Activated naive CD4-positive, alpha-beta T cell treated with anti-CD3 and anti-CD28 coated beads, Interleukin-2, amount 50 U/mL, for 24 hours (primary cell): ENCODE measurements around the gene CAP1.
"Not testable (repeated sequence)": the region's sequence is repeated elsewhere in the genome, so short reads cannot be mapped to it uniquely, and the experiment has no call there.

Experiments
- H3K27ac Mint-ChIP-seq: one replicate; pipeline ENCODE4 v1.8.0; 2021; ENCODE audit warnings: mild to moderate bottlenecking, mixed read lengths
- H3K27me3 Mint-ChIP-seq: one replicate; pipeline ENCODE4 v1.8.0; 2021; ENCODE audit warnings: mixed read lengths
- H3K36me3 Mint-ChIP-seq: one replicate; pipeline ENCODE4 v1.8.0; 2021; ENCODE audit warnings: mixed read lengths
- H3K4me1 Mint-ChIP-seq: one replicate; pipeline ENCODE4 v1.8.0; 2021; ENCODE audit warnings: mixed read lengths
- H3K4me3 Mint-ChIP-seq: one replicate; pipeline ENCODE4 v1.8.0; 2021; ENCODE audit warnings: mild to moderate bottlenecking, mixed read lengths
- H3K9me3 Mint-ChIP-seq: one replicate; pipeline ENCODE4 v1.8.0; 2021; ENCODE audit warnings: mixed read lengths

Gene CAP1

GRCh38 chr1:40064797-40065499 lies 24.4 kb downstream of the CAP1 start:
- H3K27ac Mint-ChIP-seq = peak overlapping the region; percentile 96
- peaks cover 80% of the 10 kb centered on the region for H3K4me1 Mint-ChIP-seq
- H3K36me3 Mint-ChIP-seq = peaks cover 46% of the 10 kb centered on the region
- no peaks in the 10 kb centered on the region for H3K9me3 Mint-ChIP-seq
- no peaks in the 10 kb centered on the region for H3K27me3 Mint-ChIP-seq
- H3K4me3 Mint-ChIP-seq = peak overlapping the region; percentile 72

DNA sequence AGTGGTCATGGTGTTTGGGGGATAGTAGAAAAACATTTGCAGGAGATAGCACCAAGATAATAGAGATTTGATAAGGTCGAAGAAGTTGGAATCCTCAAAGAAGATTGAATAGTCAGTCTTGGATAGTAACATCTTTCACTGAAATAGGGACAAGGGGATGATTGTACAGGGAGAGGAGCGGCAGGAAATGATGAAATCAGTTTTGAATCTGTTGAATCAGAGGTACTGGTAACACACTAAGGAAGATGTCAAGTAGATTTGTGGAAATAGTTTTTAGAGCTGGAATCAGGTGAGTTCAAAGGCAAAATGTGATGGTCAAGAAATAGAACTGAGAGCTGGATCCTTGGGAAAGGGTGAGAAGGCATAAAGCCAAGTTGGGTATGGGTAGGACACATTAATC lies 26.5 kb downstream of the CAP1 start:
- Mint-ChIP-seq H3K36me3 (peaks cover 40% of the 10 kb centered on the region), H3K27me3 (no peaks in the 10 kb centered on the region), H3K27ac (peak overlapping the region; percentile 94), H3K4me3 (peak overlapping the region; percentile 20), H3K9me3 (no peaks in the 10 kb centered on the region), H3K4me1 (peaks cover 59% of the 10 kb centered on the region)

DNA sequence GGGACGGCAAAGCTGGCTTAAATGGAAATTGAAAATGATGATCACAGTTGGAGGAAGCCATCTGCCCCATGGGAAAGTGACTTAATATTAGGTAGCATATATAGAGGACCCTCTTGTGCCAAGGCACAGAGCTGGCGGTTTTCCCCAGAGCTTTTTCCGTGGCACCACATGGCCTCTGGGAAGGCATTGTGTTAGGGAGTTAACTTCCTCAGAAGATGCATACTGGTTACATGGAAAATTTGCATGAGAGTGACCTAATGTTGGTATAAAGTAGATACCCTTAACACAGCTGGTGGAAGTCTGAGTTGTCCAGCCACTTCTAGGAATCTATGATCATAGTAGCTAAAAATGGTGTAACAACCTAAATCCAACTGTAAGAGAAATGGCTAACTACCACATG lies 27.3 kb downstream of the CAP1 start:
- Mint-ChIP-seq H3K36me3 (peaks cover 42% of the 10 kb centered on the region), H3K27me3 (no peaks in the 10 kb centered on the region), H3K27ac (peak overlapping the region; percentile 72), H3K4me3 (no peak overlapping the region), H3K4me1 (peaks cover 52% of the 10 kb centered on the region), H3K9me3 (no peaks in the 10 kb centered on the region)

- H3K27ac Mint-ChIP-seq = peak overlapping the region; percentile 23
Measured at GRCh38 chr1:40072142-40072541, 31.6 kb downstream of the CAP1 start.

DNA sequence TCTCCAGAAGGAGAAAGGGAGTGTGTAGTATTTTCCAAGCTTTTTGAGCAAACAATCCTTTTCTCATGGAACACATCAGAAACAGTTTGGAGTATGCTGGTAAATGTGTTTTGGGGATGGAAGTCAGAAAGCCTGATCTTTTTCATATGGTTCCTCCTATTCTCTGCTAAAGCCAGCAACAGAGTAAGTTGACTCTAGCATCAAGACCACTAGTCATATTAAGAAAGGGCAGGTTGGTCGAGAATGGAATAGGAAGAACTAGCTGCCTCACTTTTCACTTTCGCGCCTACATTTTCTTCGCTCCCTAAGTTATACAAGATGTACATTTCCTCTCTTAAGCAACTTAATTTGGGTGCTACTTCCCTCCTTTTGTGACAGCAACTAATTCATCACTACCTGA lies 32.5 kb downstream of the CAP1 start:
- H3K4me3 Mint-ChIP-seq = no peak overlapping the region
- H3K27me3 Mint-ChIP-seq = no peaks in the 10 kb centered on the region
- peaks cover 18% of the 10 kb centered on the region for H3K4me1 Mint-ChIP-seq
- no peaks in the 10 kb centered on the region for H3K9me3 Mint-ChIP-seq
- H3K27ac Mint-ChIP-seq = peak overlapping the region; percentile 37
- H3K36me3 Mint-ChIP-seq = peaks cover 9% of the 10 kb centered on the region

More at GRCh38 chr1:40072142-40072541, 31.6 kb downstream of the CAP1 start:
- H3K27me3 Mint-ChIP-seq = no peaks in the 10 kb centered on the region
- H3K9me3 Mint-ChIP-seq = no peaks in the 10 kb centered on the region
- no peak overlapping the region for H3K4me3 Mint-ChIP-seq
- H3K36me3 Mint-ChIP-seq = peaks cover 14% of the 10 kb centered on the region
- peaks cover 26% of the 10 kb centered on the region for H3K4me1 Mint-ChIP-seq

GRCh38 chr1:40075266-40075665 lies 34.7 kb downstream of the CAP1 start:
- H3K36me3 Mint-ChIP-seq = peaks cover 10% of the 10 kb centered on the region
- H3K4me1 Mint-ChIP-seq = peaks cover 14% of the 10 kb centered on the region
- H3K27me3 Mint-ChIP-seq = no peaks in the 10 kb centered on the region
- no peaks in the 10 kb centered on the region for H3K9me3 Mint-ChIP-seq
- H3K27ac Mint-ChIP-seq = no peak overlapping the region
- no peak overlapping the region for H3K4me3 Mint-ChIP-seq

- Mint-ChIP-seq H3K4me3 (no peak overlapping the region), H3K4me1 (peaks cover 14% of the 10 kb centered on the region), H3K9me3 (no peaks in the 10 kb centered on the region), H3K36me3 (peaks cover 7% of the 10 kb centered on the region), H3K27me3 (no peaks in the 10 kb centered on the region), H3K27ac (no peak overlapping the region)
Measured at GRCh38 chr1:40076895-40077312, 36.4 kb downstream of the CAP1 start.

DNA sequence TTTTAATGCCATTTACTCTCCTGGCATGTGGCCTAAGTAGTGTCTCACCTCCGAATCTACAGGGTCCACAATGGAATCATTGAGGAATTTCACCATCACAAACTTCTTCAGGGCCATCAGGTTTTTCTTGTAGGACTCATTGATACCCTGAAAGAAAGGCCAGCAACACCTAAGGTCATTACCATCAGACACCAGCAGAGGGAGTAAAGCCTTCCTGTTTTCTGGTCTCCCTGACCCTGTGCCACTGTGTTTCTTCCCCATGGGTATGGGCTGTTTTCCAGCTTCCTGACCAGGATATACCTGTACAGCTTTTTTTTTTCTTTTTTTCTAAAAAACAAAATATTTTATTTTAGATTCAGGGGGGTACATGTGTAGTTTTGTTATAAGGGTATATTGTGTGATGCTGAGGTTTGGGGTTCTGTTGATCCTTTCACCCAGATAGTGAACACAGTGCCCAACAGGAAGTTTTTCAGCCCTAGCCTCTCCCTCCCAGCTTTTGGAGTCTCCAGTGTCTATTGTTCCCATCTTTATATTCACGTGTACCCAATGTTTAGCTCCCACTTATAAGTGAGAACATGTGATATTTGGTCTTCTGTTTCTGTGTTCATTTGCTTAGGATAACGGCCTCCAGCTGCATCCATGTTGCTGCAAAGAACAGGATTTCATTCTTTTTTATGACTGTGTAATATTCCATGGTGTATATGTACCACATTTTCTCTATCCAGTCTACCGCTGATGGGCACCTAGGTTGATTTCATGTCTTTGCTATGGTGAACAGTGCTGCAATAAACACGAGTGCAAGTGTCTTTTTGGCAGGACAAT lies 38.2 kb downstream of the CAP1 start:
- Mint-ChIP-seq H3K9me3 (no peaks in the 10 kb centered on the region), H3K4me3 (no peak overlapping the region), H3K4me1 (peaks cover 7% of the 10 kb centered on the region), H3K27ac (peak overlapping the region; percentile 68), H3K36me3 (peaks cover 6% of the 10 kb centered on the region), H3K27me3 (no peaks in the 10 kb centered on the region)

- Mint-ChIP-seq H3K4me1 (no peaks in the 10 kb centered on the region), H3K27me3 (no peaks in the 10 kb centered on the region), H3K36me3 (peaks cover 6% of the 10 kb centered on the region), H3K9me3 (no peaks in the 10 kb centered on the region), H3K27ac (peak overlapping the region; percentile 12), H3K4me3 (no peak overlapping the region)
Measured at GRCh38 chr1:40079774-40080400, 39.4 kb downstream of the CAP1 start.

GRCh38 chr1:40081871-40082270 lies 41.3 kb downstream of the CAP1 start:
- Mint-ChIP-seq H3K36me3 (peaks cover 7% of the 10 kb centered on the region), H3K4me3 (no peak overlapping the region), H3K27me3 (no peaks in the 10 kb centered on the region), H3K9me3 (no peaks in the 10 kb centered on the region), H3K27ac (no peak overlapping the region), H3K4me1 (peaks cover 7% of the 10 kb centered on the region)

DNA sequence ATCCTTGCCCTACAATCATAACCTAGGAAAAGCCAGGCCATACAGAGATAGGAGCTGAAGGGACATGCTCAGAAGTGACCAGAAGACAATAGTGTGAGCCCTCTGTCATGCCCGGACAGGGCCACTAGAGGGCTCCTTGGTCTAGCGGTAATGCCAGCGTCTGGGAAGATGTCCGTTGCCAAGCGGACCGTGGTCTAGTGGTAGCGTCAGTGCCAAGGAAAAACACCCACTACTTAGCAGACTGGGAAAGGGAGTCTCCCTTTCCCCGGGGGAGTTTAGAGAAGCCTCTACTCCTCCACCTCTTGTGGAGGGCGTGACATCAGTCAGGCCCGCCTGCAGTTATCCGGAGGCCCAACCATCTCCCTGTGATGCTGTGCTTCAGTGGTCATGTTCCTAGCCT lies 44.2 kb downstream of the CAP1 start:
- H3K4me3 Mint-ChIP-seq, H3K4me1 Mint-ChIP-seq, H3K9me3 Mint-ChIP-seq, H3K27me3 Mint-ChIP-seq, H3K36me3 Mint-ChIP-seq, H3K27ac Mint-ChIP-seq: not testable (repeated sequence)

GRCh38 chr1:40090652-40091355 lies 50.3 kb downstream of the CAP1 start:
- Mint-ChIP-seq H3K27ac (no peak overlapping the region), H3K4me1 (peaks cover 22% of the 10 kb centered on the region), H3K9me3 (no peaks in the 10 kb centered on the region), H3K27me3 (no peaks in the 10 kb centered on the region), H3K4me3 (no peak overlapping the region), H3K36me3 (peaks cover 22% of the 10 kb centered on the region)

GRCh38 chr1:40092241-40092640 lies 51.7 kb downstream of the CAP1 start:
- Mint-ChIP-seq H3K27ac (no peak overlapping the region), H3K4me3 (no peak overlapping the region), H3K4me1 (peaks cover 33% of the 10 kb centered on the region), H3K36me3 (peaks cover 22% of the 10 kb centered on the region), H3K27me3 (no peaks in the 10 kb centered on the region), H3K9me3 (no peaks in the 10 kb centered on the region)

DNA sequence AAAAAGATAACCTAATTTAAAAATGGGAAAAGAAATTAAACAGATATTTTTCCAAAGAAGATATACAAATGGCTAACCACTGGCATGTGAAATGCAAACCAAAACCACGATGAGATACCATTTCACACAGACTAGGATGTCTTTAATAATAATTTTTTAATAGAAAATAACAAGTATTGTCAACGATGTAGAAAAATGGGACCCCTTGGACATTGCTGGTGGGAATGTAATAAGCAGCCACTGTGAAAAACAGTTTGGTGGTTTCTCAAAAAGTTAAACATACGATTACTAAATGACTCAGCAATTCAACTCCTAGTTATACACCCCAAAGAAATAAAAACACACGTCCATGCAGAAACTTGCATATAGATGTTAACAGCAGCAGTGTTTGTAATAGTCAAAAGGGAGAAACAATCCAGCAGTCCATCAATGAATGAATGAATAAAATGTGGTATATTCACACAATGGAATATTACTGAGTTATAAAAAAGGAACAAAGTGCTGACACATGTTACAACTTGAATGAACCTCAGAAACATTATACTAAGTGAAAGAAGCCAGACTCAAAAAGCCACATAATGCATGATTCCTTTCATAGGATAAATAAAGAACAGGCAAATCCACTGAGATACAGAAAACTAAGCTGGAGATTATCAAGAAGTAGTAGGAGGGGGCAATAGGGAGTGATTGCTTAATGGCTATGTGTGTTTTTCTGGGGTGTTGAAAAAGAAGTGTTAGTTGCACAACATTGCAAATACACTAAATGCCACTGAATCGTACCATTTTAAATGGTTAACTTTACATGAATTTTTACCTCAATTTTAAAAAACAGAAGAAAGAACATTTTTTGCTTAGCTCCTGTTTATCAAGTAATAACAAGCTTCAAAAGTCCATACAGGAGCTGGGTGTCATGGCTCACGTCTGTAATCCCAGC lies 52.4 kb downstream of the CAP1 start:
- Mint-ChIP-seq H3K27ac (no peak overlapping the region), H3K9me3 (no peaks in the 10 kb centered on the region), H3K36me3 (peaks cover 19% of the 10 kb centered on the region), H3K4me3 (no peak overlapping the region), H3K27me3 (no peaks in the 10 kb centered on the region), H3K4me1 (peaks cover 38% of the 10 kb centered on the region)
